Activated T-cell treated with anti-CD3 and anti-CD28 coated beads, Interleukin-2, amount 50 U/mL, for 24 hours (primary cell): Measurements from ENCODE around the gene ZNF778.
A peak's percentile ranks its signal among the peaks of the same experiment; 100 is the strongest.

Experiments
- DNase-seq: peaks from one replicate; pipeline ENCODE4 v3.0.0-alpha.2; 2020
- H3K27ac Mint-ChIP-seq: 2 replicates; pipeline ENCODE4 v1.8.0; 2020; ENCODE audit warnings: mild to moderate bottlenecking, mixed read lengths
- H3K27me3 Mint-ChIP-seq: 2 replicates; pipeline ENCODE4 v1.8.0; 2020; ENCODE audit warnings: mixed read lengths
- H3K36me3 Mint-ChIP-seq: 2 replicates; pipeline ENCODE4 v1.8.0; 2020; ENCODE audit warnings: low read depth, mixed read lengths
- H3K4me1 Mint-ChIP-seq: 2 replicates; pipeline ENCODE4 v1.8.0; 2020; ENCODE audit warnings: low read depth, mixed read lengths
- H3K4me3 Mint-ChIP-seq: 2 replicates; pipeline ENCODE4 v1.8.0; 2020; ENCODE audit warnings: mild to moderate bottlenecking, moderate library complexity, mixed read lengths
- H3K9me3 Mint-ChIP-seq: 2 replicates; pipeline ENCODE4 v1.8.0; 2020; ENCODE audit warnings: mixed read lengths

The ZNF778 gene

GRCh38 chr16:89210904-89211515 lies 6.5 kb upstream of the ZNF778 start:
- DNase-seq: no peak
- Mint-ChIP-seq H3K27ac (no peak overlapping the region), H3K27me3 (peaks cover 27% of the 10 kb centered on the region), H3K4me1 (peaks cover 12% of the 10 kb centered on the region), H3K4me3 (no peak overlapping the region), H3K36me3 (no peaks in the 10 kb centered on the region), H3K9me3 (no peaks in the 10 kb centered on the region)

- DNase-seq: peak; percentile 85
- Mint-ChIP-seq H3K36me3 (peaks cover 34% of the 10 kb centered on the region), H3K9me3 (no peaks in the 10 kb centered on the region), H3K27me3 (no peaks in the 10 kb centered on the region), H3K4me1 (peaks cover 37% of the 10 kb centered on the region), H3K4me3 (peak overlapping the region; percentile 89), H3K27ac (peak overlapping the region; percentile 95)
Observed at GRCh38 chr16:89216315-89217137, 977 bp upstream of the ZNF778 start.

- Mint-ChIP-seq H3K4me1 (peaks cover 37% of the 10 kb centered on the region), H3K36me3 (peaks cover 40% of the 10 kb centered on the region), H3K27me3 (no peaks in the 10 kb centered on the region), H3K9me3 (no peaks in the 10 kb centered on the region), H3K4me3 (peak overlapping the region; percentile 89), H3K27ac (peak overlapping the region; percentile 95)
- no peak for DNase-seq
Observed at GRCh38 chr16:89217138-89217387, 440 bp upstream of the ZNF778 start.

GRCh38 chr16:89219365-89219764 lies 1.9 kb downstream of the ZNF778 start:
- peak overlapping the region; percentile 89 for H3K4me3 Mint-ChIP-seq
- no peak for DNase-seq
- peaks cover 63% of the 10 kb centered on the region for H3K36me3 Mint-ChIP-seq
- no peaks in the 10 kb centered on the region for H3K9me3 Mint-ChIP-seq
- H3K27ac Mint-ChIP-seq: peak overlapping the region; percentile 35
- H3K27me3 Mint-ChIP-seq: no peaks in the 10 kb centered on the region
- H3K4me1 Mint-ChIP-seq: peaks cover 37% of the 10 kb centered on the region

DNA sequence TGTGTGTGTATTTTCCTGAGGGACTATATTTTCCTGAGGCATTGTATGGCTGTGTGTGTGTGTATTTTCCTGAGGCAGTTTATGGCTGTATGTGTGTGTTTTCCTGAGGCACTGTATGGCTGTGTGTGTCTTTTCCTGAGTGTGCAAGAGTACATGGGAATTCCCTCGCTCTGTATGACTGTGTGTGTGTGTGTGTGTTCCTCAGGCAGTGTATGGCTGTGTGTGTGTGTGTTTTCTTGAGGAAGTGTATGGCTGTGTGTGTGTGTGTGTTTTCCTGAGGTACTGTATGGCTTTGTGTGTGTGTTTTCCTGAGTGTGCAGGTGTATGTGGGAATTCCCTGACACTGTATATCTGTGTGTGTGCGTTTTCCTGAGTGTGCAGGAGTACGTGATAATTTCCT lies 4.1 kb downstream of the ZNF778 start:
- no peak overlapping the region for H3K27ac Mint-ChIP-seq
- H3K36me3 Mint-ChIP-seq: peaks cover 84% of the 10 kb centered on the region
- DNase-seq: no peak
- peaks cover 3% of the 10 kb centered on the region for H3K9me3 Mint-ChIP-seq
- peaks cover 20% of the 10 kb centered on the region for H3K4me1 Mint-ChIP-seq
- no peaks in the 10 kb centered on the region for H3K27me3 Mint-ChIP-seq
- H3K4me3 Mint-ChIP-seq: no peak overlapping the region

DNA sequence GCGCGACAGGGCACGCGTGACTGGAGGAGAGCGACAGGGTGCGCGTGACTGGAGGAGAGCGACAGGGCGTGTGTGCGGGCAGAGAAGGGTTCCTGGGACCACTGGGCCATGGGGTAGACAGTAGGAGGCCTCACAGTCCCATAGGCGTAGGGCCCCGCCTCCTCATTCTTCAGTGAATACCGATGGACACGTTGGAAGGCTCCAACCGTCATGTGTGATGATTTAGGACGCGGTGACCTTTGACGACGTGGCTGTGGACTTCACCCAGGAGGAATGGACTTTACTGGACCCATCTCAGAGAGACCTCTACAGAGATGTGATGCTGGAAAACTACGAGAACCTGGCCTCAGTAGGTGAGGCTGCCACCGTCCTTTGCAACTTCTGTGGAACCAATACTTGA lies 5.4 kb downstream of the ZNF778 start:
- Mint-ChIP-seq H3K9me3 (peaks cover 15% of the 10 kb centered on the region), H3K4me3 (no peak overlapping the region), H3K27ac (no peak overlapping the region), H3K36me3 (peaks cover 86% of the 10 kb centered on the region), H3K4me1 (peaks cover 18% of the 10 kb centered on the region), H3K27me3 (no peaks in the 10 kb centered on the region)
- DNase-seq: no peak

DNA sequence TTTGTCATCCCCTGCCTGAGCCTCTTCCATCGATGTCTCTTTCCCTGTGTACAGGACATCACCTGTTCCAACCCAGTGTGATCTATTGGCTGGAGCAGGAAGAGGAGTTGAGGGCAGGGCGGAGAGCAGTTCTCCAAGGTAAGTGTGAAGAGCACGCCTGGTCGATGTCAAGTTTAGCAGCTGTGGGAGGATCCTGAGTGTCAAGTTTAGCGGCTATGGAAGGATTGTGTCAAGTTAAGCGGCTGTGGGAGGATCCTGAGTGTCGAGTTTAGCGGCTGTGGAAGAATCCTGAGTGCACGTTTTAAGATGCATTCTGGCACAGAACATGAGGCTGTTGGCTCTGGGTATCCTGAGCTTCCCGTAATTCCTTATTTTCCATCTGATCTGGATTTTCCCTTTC lies 7.2 kb downstream of the ZNF778 start:
- Mint-ChIP-seq H3K9me3 (peaks cover 28% of the 10 kb centered on the region), H3K4me3 (no peak overlapping the region), H3K27me3 (no peaks in the 10 kb centered on the region), H3K27ac (no peak overlapping the region), H3K36me3 (peaks cover 94% of the 10 kb centered on the region), H3K4me1 (peaks cover 7% of the 10 kb centered on the region)
- no peak for DNase-seq

DNA sequence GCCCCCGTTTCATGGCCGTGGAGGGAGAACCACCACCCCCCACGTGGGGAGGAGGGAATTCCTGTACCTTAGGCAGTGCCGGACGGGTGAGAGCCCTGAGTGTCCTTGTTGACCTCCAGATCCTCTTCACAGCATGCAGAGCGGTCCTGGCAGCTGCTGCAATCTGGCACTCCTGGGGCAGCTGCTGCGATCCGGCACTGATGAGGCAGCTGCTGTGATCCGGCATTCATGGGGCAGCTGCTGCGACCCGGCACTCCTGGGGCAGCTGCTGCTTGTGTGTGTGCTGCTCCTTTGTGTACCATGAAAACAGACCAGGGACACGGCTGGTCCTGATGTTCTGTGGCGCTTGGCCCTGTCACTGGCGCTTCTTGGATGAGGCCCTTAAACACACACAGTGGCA lies 12.8 kb downstream of the ZNF778 start:
- Mint-ChIP-seq H3K4me3 (no peak overlapping the region), H3K27me3 (no peaks in the 10 kb centered on the region), H3K9me3 (peaks cover 28% of the 10 kb centered on the region), H3K27ac (no peak overlapping the region), H3K4me1 (peaks cover 5% of the 10 kb centered on the region), H3K36me3 (peaks cover 90% of the 10 kb centered on the region)
- DNase-seq: no peak

DNA sequence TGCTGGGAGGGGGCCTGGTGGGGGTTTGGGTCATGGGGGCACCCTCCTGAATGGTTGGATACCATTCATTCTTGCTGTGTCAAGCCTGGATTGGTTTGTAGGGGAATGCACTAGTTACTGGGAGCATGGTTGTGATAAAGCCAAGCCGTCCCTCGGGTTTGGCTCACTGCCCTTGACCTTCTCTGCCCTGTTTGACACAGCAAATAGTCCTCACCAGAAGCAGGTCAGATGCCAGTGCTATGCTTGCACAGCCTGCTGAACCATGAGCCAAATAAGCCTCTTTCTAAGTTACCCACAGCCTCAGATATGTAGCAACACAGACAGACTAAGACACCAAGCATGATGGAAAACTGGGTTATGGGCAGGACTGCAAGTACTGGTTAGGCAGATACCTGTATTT lies 14.6 kb downstream of the ZNF778 start:
- Mint-ChIP-seq H3K27ac (no peak overlapping the region), H3K36me3 (peaks cover 74% of the 10 kb centered on the region), H3K9me3 (peaks cover 20% of the 10 kb centered on the region), H3K4me3 (no peak overlapping the region), H3K27me3 (no peaks in the 10 kb centered on the region), H3K4me1 (peaks cover 7% of the 10 kb centered on the region)
- DNase-seq: no peak

DNA sequence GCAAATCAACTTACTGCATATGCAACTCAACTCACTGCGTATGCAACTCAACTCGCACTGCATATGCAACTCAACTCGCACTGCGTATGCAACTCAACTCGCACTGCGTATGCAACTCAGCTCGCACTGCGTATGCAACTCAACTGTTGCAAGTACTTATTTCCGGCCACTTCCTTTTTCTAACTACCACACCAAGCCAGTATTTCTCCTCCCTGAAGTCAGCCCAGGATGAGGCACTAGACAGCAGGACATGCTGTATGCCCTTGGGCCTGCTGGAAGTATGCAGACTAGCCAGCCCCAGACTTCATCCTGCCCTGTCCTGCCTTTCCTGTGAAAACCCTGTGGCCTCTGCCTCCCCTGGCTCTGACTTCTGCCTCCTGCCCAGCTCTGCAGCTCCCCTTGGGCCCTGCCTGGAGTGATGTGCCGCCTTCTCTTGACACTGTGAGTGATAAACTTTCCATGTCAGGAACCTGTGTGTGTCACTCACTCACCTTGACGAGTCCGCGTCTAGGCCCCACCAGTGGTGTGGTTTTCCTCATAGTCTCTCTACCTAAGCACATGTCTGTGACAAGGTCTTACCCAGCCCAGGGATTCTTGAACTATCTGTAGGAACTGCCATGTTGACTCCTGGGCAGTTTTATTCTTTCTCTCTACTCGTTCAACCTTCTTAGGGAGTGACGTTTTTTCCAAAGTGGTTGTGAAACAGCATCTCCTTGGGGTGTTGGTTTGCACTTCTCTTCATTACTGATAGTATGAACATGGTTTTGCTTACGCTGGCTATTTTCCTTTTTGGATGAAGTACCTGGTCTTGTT lies 16.4 kb downstream of the ZNF778 start:
- Mint-ChIP-seq H3K36me3 (peaks cover 57% of the 10 kb centered on the region), H3K9me3 (peaks cover 4% of the 10 kb centered on the region), H3K27ac (no peak overlapping the region), H3K4me1 (peaks cover 7% of the 10 kb centered on the region), H3K27me3 (no peaks in the 10 kb centered on the region), H3K4me3 (no peak overlapping the region)
- DNase-seq: no peak

DNA sequence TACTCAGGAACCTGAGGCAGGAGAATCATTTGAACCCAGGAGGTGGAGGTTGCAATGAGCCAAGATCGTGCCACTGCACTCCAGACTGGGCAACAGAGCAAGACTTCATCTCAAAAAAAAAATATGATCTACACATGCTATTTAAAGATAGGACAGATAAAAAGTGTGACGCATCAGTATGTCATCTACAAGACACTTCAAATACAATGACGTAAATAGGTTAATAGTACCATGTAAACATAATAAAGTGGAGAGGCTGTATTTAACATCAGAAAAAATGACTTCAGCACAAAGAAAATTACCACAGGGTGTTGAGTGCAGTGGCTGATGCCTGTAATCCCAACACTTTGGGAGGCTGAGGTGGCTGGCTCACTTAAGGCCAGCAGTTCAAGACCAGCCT lies 20.2 kb downstream of the ZNF778 start:
- Mint-ChIP-seq H3K27ac (no peak overlapping the region), H3K36me3 (peaks cover 25% of the 10 kb centered on the region), H3K9me3 (no peaks in the 10 kb centered on the region), H3K4me3 (no peak overlapping the region), H3K4me1 (peaks cover 23% of the 10 kb centered on the region), H3K27me3 (no peaks in the 10 kb centered on the region)
- DNase-seq: no peak

- peaks cover 23% of the 10 kb centered on the region for H3K4me1 Mint-ChIP-seq
- peak overlapping the region; percentile 99 for H3K27ac Mint-ChIP-seq
- H3K4me3 Mint-ChIP-seq: peak overlapping the region; percentile 100
- H3K36me3 Mint-ChIP-seq: peaks cover 4% of the 10 kb centered on the region
- H3K9me3 Mint-ChIP-seq: no peaks in the 10 kb centered on the region
- no peaks in the 10 kb centered on the region for H3K27me3 Mint-ChIP-seq
- peak; percentile 87 for DNase-seq
Observed at GRCh38 chr16:89241187-89242007, 23.9 kb downstream of the ZNF778 start.

GRCh38 chr16:89242795-89243200 lies 25.3 kb downstream of the ZNF778 start:
- H3K27ac Mint-ChIP-seq: peak overlapping the region; percentile 77
- no peak for DNase-seq
- H3K36me3 Mint-ChIP-seq: peaks cover 4% of the 10 kb centered on the region
- H3K4me1 Mint-ChIP-seq: peaks cover 26% of the 10 kb centered on the region
- peak overlapping the region; percentile 35 for H3K4me3 Mint-ChIP-seq
- no peaks in the 10 kb centered on the region for H3K27me3 Mint-ChIP-seq
- no peaks in the 10 kb centered on the region for H3K9me3 Mint-ChIP-seq

GRCh38 chr16:89243664-89244063 lies 26.2 kb downstream of the ZNF778 start:
- Mint-ChIP-seq H3K36me3 (peaks cover 4% of the 10 kb centered on the region), H3K27ac (peak overlapping the region; percentile 77), H3K4me3 (no peak overlapping the region), H3K27me3 (no peaks in the 10 kb centered on the region), H3K9me3 (no peaks in the 10 kb centered on the region), H3K4me1 (peaks cover 27% of the 10 kb centered on the region)
- DNase-seq: no peak
